Posterior vena cava (tissue), 2 donors: ENCODE measurements around the gene IFNL1. TPM values are rescaled to one million over a fixed set of nuclear protein-coding genes. Genes with fewer than 3 reads are reported as not detected.

ENCODE experiments used
- DNase-seq: peaks from one replicate; pipeline ENCODE4 v3.0.0-alpha.2; 2020; ENCODE audit warnings: low spot score
- intact Hi-C, 2 donors: fragments of 100-400 bp; cut with DNase I; formaldehyde crosslinking; loops; one replicate each; pipeline versions ENCODE4 v1.14.1 to v1.14.2; 2022 to 2023
- total RNA-seq, 2 donors: library from RNA; stranded (reverse); fragmentation: NEBNext Ultra II Directional; extraction: Animal tissue kit (Norgen Biotek cat#: 25700); gene quantifications; one replicate each; pipeline ENCODE4 v1.2.1, GENCODE V29; 2021
- donor health status: DM: yes; HTN: yes; CAD: no.
- donor health status: DM: yes; HTN: yes; CAD: no.

Gene IFNL1
- total RNA-seq, 2 donors from 2014 or later = not detected

DNA sequence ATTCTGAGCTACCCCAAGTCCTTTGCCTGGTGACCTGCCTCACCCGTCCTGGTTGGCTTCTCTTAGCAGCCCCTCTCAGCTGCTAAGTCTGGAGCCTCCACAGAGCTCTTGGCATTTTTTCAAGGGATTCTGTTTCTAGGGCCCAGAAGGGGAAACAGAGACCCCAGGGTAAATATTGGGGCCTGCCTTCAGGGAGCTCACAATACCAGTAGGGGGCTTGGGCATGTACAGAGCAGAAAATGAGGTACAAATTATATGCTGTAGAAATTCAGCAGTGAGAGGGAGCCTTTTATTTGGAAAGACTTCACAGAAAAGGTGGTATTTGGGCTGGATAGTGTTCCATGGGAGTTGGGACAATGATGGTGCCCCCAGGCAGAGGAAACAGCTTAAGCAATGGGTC is 49.7 kb downstream of the IFNL1 start:
- DNase-seq = no peak
- intact Hi-C loops = loop anchor here in 1 of 2 donors (10.0 kb wide), 1 partner anchor 89 kb away; the partner anchor contains the start of gene RPS16

DNA sequence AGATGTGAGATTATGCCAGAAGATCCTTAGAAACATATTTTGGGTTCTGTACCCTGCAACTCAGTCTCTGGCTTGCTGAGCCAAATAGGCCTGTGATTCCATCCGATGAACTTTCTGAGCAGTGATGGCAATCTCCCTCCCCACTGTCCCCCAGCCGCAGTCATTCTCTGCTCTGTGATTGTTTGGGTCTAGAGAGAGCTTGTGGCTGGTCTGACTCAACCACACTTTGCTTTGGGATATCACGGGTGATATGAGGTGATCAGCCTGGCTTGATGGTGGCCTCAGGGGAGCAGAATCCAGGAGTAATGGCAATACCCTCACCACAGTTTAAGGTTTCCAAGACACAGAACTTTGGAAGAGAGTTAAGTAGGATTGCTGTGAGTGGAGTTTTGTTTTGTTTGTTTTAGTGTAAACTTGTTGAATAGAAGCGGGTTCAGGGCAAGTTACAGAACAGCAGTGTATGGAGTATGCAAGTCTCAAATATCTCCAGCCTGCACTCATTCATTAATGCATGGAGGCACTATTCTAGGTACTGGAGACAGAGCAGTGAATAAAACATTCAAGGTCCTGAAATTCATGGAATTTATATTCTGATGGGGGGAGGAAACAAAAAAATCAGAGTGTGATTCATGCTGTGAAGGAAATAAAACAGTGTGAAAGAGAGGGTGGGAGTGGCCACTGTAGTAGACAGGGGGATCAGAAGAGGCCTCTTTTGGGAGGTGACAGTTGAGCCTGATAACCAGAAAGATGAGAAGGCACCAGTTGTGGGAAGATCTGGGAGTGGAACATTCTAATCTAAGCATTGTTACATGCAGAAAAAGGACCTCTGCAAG is 51.3 kb downstream of the IFNL1 start:
- no peak for DNase-seq
- intact Hi-C loops = loop anchor here in 1 of 2 donors (10.0 kb wide), 1 partner anchor 87 kb away; the partner anchor contains the start of gene RPS16

Other genes starting within 250 kb of the IFNL1 start
- not detected for gene ACP7, start 212.0 kb upstream of the IFNL1 start, total RNA-seq
- 10 to 100 TPM; 15.0 to 17.3 TPM for gene PAK4, start 170.6 kb upstream of the IFNL1 start, total RNA-seq
- not detected for gene NCCRP1, start 99.4 kb upstream of the IFNL1 start, total RNA-seq
- gene SYCN, start 92.1 kb upstream of the IFNL1 start, total RNA-seq = not detected
- not detected for gene IFNL3, start 51.4 kb upstream of the IFNL1 start, total RNA-seq
- not detected for gene IFNL4, start 47.6 kb upstream of the IFNL1 start, total RNA-seq
- gene IFNL2, start 28.0 kb upstream of the IFNL1 start, total RNA-seq = not detected
- gene LRFN1, start 24.5 kb downstream of the IFNL1 start, total RNA-seq = under 1 TPM; 0.29 to 0.32 TPM
- 10 to 100 TPM; 35.0 to 48.4 TPM for gene GMFG, start 39.6 kb downstream of the IFNL1 start, total RNA-seq
- gene SAMD4B, start 46.0 kb downstream of the IFNL1 start, total RNA-seq = 100 to 1,000 TPM in 1 of 2 donors, 10 to 100 TPM in 1; 74.5 to 119 TPM
- gene PAF1, start 94.7 kb downstream of the IFNL1 start, total RNA-seq = 10 to 100 TPM; 26.0 to 28.5 TPM
- gene MED29, start 95.0 kb downstream of the IFNL1 start, total RNA-seq = 10 to 100 TPM; 32.7 to 33.3 TPM
- gene ZFP36, start 110.4 kb downstream of the IFNL1 start, total RNA-seq = 100 to 1,000 TPM; 258 to 509 TPM
- gene PLEKHG2, start 116.3 kb downstream of the IFNL1 start, total RNA-seq = 10 to 100 TPM; 38.1 to 48.6 TPM
- 1,000 to 10,000 TPM; 1,159 to 1,295 TPM for gene RPS16, start 139.5 kb downstream of the IFNL1 start, total RNA-seq
- gene SUPT5H, start 149.2 kb downstream of the IFNL1 start, total RNA-seq = 10 to 100 TPM; 67.0 to 74.9 TPM
- 10 to 100 TPM; 44.5 to 45.5 TPM for gene TIMM50, start 184.4 kb downstream of the IFNL1 start, total RNA-seq
- not detected for gene DLL3, start 202.5 kb downstream of the IFNL1 start, total RNA-seq
- gene SELENOV, start 218.7 kb downstream of the IFNL1 start, total RNA-seq = not detected
- 1 to 10 TPM; 2.4 to 2.9 TPM for gene EID2B, start 236.4 kb downstream of the IFNL1 start, total RNA-seq
- 10 to 100 TPM; 12.9 to 13.0 TPM for gene EID2, start 243.8 kb downstream of the IFNL1 start, total RNA-seq